ENCODE data around the gene TBC1D1. TPM values are rescaled to one million over a fixed set of nuclear protein-coding genes. Genes with fewer than 3 reads are reported as not detected.
"Not testable (repeated sequence)": the region's sequence is repeated elsewhere in the genome, so short reads cannot be mapped to it uniquely, and the experiment has no call there.

Gene TBC1D1
- total RNA-seq, 1 experiment from 2014 or later = 97.0 TPM

- not testable (repeated sequence) for DNase-seq (ENCODE audit: low spot score)
Measured at GRCh38 chr4:37923089-37923488, 32.2 kb downstream of the TBC1D1 start.

DNA sequence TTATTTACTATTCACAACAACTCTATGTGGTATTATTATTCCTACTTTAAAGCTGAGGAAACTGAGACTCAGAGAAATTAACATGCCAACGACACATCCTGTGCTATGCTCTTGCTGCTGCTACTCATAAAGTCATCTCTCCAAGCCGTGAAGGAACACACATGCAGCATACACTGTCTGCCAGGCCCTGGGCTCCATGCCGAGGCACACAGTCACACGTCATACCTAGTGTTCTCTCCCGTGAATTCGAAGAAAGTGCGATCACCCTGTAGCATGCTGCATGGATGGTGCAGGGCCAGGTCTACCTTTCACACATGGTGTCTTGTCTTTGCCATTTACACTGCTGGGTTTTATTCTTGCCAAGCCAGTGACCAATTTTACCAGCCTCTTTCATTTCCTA lies 34.1 kb downstream of the TBC1D1 start:
- DNase-seq (ENCODE audit: low spot score) = no peak

DNA sequence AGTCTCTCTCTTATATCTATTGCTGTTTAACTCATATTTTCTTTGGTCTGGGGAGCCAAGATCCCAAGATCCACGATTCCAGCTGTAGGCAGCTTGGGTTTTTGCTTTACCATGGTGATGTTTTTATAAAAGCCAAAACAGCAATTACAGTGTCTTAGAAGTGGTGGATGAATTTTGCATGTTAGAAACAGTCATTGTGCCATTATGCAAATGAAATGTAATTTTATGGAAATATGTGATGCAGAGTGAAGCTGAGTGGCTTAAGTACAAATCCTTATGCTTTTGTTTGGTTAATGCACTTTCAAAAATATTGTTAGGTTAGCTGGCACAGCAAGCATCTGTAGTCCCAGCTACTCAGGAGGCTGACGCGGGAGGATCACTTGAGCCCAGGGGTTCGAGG lies 36.5 kb downstream of the TBC1D1 start:
- DNase-seq (ENCODE audit: low spot score) = no peak

DNA sequence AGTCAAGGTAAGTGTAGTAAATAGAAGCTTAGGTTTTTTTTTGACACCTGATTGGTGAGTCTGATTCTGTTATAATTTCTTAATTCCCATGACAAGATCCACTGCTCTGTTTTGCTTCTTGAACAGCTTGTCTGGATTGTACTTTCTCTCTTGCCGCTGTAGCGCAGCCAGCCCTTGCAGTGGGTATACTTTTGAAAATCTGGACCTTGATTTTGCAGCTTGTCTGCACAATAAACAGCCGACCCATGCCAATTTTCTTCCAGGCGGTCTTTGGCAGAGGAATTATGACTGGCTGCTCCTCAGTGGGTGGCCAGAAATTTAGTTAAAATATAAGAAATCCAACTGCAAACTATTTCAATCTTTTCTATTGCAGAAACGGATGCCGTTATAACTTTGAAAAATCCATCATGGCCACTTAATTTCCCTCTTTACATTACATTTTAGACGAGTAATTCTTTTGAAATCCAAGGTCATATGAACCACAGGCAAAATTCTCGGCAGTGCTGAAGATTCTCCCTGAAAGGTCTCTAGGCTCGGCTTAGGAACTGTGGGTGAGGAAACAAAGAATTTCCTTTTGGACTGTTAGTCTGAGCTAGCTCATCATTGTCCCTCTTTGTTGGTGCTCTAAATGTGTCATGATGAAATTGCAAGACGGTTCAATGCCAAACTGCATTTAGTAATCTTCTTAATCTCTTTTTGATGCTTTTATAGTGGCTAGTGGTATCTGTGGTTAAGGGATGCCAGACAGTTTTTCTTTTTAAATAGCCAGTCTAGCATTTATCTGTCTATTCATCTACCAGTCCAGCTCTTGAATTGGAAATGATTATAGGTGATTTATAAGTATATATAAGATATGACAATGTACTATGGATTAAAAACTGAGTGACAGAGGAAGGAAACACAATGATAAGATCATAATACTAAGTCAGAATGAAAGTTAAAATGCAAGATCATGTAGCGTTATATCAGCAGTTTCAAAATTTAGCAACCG lies 37.8 kb downstream of the TBC1D1 start:
- DNase-seq (ENCODE audit: low spot score) = peak; percentile 69

DNA sequence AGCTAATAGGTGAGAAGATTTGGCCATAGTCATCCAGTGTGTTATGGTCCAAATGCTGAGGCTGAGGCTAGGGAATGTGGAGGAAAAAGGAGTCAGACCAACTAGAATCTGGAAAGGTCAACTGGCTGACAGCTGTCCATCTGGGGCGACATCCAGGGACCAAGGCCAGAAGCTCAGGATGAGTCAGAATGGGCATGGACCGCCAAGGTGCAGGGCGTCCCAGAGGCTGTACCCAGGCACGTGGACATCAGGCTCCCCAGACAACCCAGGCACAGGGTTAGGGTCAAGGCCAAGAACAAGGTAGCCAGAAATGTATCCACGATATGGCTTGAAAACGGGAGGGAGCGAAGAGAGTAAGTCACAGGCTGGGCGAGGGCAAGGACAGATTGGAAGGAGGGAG lies 43.2 kb downstream of the TBC1D1 start:
- DNase-seq (ENCODE audit: low spot score) = no peak

GRCh38 chr4:37934609-37935008 lies 43.7 kb downstream of the TBC1D1 start:
- DNase-seq (ENCODE audit: low spot score) = no peak

- no peak for DNase-seq (ENCODE audit: low spot score)
Measured at GRCh38 chr4:37935026-37935425, 44.1 kb downstream of the TBC1D1 start.

GRCh38 chr4:37936889-37937498 lies 46.1 kb downstream of the TBC1D1 start:
- DNase-seq (ENCODE audit: low spot score) = no peak

DNA sequence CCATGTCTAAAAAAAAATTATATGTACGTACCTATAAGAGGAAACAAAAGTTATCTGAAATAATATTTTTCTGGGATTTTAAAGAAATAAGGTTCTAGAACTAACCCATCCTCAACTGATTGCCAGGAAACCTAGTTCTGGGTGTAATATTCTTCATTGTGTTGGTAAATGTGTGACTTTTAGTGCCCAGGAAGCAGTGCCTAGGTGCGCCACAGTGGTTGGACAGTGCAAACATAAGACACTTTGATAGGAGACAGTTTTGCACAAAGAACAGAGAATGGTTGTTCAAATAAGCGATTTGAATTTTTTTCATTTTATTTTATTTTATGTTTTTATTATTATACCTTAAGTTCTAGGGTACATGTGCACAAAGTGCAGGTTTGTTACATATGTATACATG lies 47.3 kb downstream of the TBC1D1 start:
- no peak for DNase-seq (ENCODE audit: low spot score)

DNA sequence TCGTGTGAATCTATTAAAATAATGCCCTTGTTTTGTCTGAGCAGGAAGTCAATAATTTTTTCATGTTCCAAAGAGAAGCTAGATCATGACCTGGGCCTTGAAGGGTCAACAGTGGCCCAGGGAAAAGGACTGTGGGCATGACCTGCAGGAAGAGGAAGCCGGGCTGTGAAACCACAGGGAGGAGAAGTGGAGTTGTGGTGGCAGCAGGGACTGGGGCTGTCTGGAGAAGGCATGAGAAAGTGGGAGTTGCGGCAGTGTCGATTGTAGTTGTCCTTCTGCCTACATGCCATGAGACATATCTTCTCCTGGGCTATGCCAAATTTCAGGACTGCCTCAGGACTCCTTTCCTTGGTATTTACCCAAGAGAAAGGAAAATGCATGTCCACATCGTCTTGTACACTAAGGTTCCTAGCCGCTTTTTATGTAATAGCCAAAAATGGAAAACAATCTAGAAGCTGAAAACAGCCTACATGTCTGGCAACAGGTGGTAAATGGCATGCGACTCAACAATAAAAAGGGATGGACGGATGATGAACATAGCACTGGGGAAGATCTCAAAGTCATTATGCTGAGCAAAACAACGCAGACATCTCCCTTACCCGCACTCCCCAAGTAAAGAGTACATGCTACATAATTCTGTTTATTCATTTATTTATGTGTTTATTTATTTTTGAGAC lies 55.8 kb downstream of the TBC1D1 start:
- DNase-seq (ENCODE audit: low spot score) = no peak

- DNase-seq (ENCODE audit: low spot score) = no peak
Measured at GRCh38 chr4:37948542-37948941, 57.7 kb downstream of the TBC1D1 start.

GRCh38 chr4:37949636-37950426 lies 58.9 kb downstream of the TBC1D1 start:
- no peak for DNase-seq (ENCODE audit: low spot score)

DNA sequence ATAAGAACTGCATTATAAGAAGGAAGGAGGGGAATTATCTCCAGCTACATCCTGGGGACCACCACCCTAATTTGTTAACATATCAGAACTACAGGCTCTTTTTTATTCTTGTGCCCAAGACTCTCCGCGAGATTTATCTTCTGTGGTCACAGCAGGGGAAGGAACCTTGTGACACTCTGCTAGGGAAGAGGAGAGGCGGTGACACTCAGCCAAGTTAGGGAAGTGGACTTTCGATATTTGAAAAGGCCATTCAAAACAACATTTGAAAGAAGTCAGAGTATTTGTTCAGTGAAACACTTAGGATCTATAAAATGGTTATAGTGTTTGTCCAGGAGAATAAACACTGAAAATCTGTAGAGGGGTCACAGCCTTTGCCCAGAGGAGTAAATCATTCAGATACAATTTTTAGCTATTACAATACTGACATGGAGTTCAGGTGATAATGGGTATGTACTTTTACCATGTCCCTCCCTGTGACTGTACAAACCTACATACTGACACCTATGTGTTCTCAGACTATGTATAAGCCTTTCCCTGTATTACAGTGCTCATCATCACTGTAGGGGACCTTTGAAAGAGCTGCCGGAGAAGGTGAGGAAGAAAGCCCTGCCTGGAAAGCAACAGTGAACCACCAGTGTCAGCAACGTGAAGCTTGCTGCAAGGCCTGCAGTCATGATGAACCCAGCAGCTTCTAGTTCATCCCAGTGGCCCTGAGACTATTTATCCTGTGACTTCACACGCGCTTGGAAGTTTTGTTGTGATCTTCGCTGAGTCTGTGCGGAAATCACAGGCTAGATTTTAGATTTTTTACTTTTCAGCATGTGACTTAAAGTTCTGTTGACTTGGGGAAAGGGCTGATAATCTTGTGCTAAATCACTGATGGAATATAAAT lies 60.8 kb downstream of the TBC1D1 start:
- no peak for DNase-seq (ENCODE audit: low spot score)

DNA sequence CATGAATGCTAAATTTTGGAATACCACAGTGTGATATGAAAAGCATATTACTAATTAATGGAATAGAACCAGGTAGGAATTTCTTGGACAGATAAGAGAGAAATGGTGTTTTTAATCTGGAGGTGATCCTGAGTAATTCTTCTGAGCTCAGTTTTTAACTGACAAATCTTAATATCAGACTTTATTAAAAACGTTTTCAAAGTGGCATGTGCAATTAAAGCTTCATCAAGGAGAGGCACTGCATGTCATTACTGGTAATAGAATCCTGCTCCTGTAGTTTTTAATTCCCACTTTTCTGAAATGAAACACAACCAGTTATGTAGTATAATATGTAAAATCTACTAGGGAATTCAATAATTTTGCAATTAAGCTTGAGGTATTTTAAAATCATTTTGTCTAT lies 62.3 kb downstream of the TBC1D1 start:
- DNase-seq (ENCODE audit: low spot score) = no peak

- DNase-seq (ENCODE audit: low spot score) = peak; percentile 50
Measured at GRCh38 chr4:37953620-37954293, 62.9 kb downstream of the TBC1D1 start.

DNA sequence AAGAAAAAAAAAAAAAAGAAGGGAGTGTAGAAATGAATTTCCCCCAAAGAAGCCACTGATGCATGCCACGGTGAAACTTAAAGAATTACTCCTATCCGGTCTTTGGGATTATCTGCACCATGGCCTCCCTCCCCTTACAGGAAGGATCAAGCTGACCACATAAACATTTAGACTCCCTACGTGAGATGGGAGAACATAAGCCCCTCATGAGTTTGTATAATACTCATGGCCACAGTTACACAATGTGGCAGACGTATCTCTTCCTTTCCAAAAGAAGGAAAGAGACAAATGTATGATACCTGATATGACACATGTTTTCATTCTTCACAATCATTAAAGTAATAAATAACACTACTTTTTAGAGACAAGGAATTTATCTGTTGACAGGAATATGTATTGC lies 66.1 kb downstream of the TBC1D1 start:
- DNase-seq (ENCODE audit: low spot score) = no peak

DNA sequence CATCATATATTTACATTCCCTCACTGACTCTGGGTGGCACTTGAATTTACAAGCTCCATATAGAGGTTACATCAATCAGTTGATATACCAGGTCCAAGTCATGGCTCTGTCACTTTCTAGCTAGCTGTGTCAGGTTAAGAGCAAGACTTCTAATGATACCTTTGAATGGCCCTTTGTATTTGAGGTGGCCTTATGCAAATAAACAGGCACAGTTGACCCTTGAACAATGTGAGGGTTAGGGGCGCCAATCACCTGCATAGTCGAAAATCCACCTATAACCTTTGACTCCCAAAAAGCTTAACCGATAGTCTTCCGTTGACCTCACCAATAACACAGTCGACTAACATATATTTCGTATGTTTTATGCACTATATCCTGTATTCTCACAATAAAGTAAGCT lies 68.0 kb downstream of the TBC1D1 start:
- DNase-seq (ENCODE audit: low spot score) = no peak

DNA sequence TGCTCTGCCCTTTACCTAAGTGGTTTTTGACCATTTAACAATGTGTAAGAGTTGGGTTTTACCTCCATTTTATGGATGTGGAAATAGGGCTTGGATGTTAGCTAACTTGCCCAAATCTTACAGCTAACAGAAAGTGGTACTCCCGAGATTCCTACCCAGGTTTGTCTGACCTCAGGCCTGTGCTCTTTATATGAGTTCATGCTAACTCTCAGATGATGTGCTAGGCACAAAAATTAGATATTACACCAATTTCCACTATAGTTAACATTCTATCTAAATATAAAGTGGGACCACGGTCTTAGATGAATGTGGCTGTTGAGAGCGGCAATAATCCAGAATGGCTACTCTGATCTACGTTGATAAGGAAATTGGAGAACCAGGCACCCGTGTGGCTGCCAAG lies 69.2 kb downstream of the TBC1D1 start, which contains the start of gene PTTG2:
TSS of gene PTTG2 (plus strand) at position 301 of the 400 bp plus-strand sequence. CDS start at position 338, 37 bp downstream.
- DNase-seq (ENCODE audit: low spot score) = no peak

- DNase-seq (ENCODE audit: low spot score) = no peak
Measured at GRCh38 chr4:37960679-37961450, 70.0 kb downstream of the TBC1D1 start.

All from A172 (cell line).